Measurements from ENCODE around the gene ECHDC1.
A peak's percentile ranks its signal among the peaks of the same experiment; 100 is the strongest.

Gene ECHDC1

DNA sequence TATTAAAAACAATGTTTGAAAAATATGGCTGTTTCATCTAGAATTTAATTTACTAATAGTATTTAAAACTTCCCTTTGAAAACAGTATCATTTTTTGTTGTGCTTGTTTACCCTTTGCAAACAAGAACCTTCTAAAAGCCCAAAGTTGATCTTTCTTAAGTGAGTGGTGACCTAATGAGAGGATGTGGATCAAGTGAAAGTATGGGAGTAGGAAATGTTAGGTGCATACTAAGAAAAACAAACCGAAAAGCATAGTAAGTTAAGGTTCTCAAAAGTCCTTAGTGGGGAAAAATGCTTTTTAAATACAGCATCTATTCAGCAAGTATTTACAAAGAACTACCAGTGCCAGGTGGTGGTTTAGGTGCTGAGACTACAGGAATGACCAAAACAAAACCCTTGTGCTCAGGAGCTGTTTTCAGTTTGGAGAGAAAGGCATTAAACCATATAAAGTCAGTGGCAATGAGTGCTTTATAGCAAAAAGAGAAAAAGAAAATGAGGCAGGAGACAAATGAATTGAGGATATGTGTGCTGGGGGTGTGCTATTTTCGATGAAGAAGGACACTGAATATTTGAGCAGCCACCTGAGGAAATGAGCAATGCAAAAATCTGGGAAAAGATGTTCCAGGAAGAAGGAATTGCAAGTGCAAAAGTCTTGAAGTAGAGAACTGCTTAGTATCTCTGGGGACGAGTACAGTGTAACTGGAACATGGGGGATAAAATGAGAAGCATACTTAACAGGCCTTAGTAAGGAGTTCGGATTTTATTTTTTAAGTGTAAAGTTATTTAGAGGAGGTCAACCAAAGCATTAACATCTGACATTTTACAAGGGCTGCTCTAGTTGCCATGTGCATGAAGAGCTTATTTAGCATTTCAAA is 52.8 kb downstream of the ECHDC1 start:
- no peak for DNase-seq (ENCODE audit: low read depth in 1 of 2, low spot score in 1 of 2)

GRCh38 chr6:127289934-127290333 is 53.5 kb downstream of the ECHDC1 start:
- no peak for DNase-seq (ENCODE audit: low read depth in 1 of 2, low spot score in 1 of 2)

DNA sequence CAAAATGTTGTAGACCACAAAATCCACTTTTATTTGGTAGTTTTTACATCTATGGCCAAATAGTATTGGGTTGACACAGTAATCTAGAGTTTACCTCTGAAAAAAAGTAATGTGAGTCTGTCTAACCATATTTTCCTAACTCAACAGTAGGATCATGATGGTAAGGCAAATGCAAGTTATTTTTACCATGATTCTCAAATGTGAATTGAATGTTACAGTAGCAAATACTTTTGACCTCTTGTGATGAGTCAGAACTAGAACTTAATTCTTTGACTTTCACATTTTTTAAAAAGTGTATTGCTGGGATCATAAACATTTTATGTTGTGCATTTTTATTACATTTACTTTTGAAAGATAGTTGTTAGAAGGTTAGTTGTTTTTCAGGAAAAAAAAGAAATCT is 54.7 kb downstream of the ECHDC1 start:
- no peak for DNase-seq (ENCODE audit: low read depth in 1 of 2, low spot score in 1 of 2)

GRCh38 chr6:127282184-127282583 is 61.2 kb downstream of the ECHDC1 start:
- DNase-seq (ENCODE audit: low read depth in 1 of 2, low spot score in 1 of 2): no peak

DNA sequence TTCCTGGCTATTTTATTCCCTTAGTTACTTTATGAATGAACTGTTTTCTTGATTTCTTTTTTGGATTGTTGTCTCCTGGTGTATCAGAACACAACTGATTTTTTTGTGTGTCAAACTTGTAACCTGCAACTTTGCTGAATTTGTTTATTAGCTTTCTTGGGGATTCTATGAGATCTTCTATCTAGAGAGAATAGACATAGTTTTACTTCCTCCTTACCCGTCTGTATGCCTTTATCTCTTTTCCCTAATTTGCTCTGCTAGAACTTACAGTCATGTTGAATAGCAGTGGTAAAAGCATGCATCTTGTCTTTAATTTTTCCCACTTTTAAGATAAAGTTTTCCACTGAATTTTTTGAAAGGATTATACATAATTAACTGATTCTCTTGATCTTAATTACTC is 63.6 kb downstream of the ECHDC1 start:
- no peak for DNase-seq (ENCODE audit: low read depth in 1 of 2, low spot score in 1 of 2)

DNA sequence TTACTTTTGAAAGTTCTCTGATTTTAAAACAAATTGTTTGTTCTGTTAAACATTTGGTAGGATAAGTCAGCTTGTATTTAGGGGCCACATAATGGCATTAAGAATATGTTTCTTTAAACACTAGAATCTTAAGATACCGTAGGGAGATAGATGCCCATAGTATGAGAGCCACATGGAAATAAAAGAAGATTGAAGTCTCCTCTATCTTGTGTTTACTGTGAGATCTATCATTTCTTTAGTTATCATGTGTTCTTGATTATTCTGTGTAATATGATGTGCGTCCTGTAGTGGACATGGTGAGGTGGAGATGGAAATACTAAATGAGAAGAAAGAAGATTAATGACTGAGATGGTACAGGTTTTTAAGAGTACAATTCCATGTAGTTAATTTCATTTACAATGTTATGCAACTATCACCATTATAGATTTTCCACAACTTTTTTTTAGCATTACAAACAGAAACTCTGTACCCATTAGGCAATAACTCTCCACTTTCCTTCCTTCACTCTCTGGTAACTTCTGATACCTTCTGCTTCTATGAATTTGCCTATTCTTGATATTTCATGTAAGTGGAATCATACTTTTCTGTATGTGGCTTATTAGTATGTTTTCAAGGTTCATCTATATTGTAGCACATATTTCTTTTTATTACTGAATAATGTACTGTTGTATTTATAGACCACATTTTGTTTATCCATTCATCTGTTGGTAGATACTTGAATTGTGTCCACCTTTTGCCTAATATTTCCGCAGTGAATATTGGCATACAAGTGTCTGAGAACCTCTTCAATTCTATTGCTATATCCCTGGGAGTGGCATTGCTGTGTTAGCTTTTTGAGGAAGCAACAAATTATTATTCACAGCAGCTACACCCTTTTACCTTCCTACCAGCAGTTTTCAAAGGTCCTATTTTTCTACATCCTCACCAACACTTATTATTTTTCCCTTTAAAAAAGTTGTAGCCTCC is 65.2 kb downstream of the ECHDC1 start:
- DNase-seq (ENCODE audit: low read depth in 1 of 2, low spot score in 1 of 2): no peak

- no peak for DNase-seq (ENCODE audit: low read depth in 1 of 2, low spot score in 1 of 2)
These were observed 67.1 kb downstream of the ECHDC1 start for GRCh38 chr6:127276331-127276730.

DNA sequence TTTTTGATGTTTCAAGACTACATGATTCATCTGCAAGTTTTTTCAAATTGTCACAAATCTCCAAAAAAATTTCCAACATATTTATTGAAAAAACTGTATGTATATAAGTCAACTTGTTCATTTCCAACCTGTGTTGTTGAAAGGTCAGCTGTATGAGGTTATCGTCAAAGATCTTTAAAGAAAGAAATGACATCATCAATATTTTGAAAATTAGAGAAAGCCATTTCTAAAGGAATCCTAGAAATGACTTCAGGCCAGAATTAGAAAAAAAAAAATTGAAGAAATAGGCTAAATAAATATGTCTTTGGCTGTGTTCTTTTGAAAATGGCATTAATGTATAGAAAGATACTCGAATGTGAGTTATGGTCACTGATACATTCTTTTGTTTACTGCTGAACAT is 69.9 kb downstream of the ECHDC1 start:
- DNase-seq (ENCODE audit: low read depth in 1 of 2, low spot score in 1 of 2): no peak

- DNase-seq (ENCODE audit: low read depth in 1 of 2, low spot score in 1 of 2): no peak
These were observed 70.8 kb downstream of the ECHDC1 start for GRCh38 chr6:127272576-127272975.

GRCh38 chr6:127267646-127268625 is 75.5 kb downstream of the ECHDC1 start:
- DNase-seq (ENCODE audit: low read depth in 1 of 2, low spot score in 1 of 2): no peak

DNA sequence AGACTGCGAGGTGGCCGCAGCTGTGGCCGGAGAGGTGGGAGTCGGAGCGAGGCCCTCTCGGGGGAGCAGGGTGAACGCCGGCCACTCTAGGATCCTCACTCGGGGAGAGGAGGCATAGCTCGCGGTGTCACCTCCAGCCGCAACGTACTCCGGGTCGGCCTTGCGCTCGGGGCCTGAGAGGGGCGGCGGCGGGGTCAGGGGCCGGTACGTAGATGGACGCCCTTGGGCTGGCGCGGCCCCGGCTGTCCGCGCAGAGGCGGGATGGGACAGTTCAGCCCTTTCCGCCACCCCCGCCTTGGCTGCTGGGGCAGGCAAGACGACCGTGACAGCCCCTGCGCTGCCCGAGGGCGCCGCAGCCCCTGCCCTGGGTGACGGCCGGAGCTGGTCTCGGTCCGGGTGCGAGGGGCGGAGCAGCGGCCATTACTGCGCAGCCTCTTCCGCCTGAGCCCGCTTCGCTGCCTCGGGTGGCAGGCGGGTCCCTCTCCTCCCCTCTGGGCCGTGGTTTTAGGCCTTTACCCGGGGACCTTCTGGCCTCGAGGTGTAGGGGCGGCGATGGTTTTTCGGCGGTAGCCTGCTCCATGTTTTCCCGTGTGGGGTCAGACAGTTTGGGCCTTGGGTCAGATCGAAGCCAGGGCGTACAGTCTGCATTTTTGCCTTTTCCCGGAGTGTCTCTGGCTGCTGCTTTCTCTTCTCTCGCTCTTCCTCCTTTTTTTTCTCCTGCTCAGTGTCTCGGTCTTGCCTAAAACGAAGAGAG is 76.3 kb downstream of the ECHDC1 start:
- peak; percentile 19 to 35 for DNase-seq (ENCODE audit: low read depth in 1 of 2, low spot score in 1 of 2)

GRCh38 chr6:127266178-127266891 is 77.1 kb downstream of the ECHDC1 start, which contains the start of gene RNF146:
TSS of gene RNF146 (plus strand) at chr6:127266864. CDS start at chr6:127280339, 13,475 bp downstream.
- DNase-seq (ENCODE audit: low read depth in 1 of 2, low spot score in 1 of 2): peak; percentile 46 to 64

GRCh38 chr6:127263481-127263880 is 79.9 kb downstream of the ECHDC1 start:
- DNase-seq (ENCODE audit: low read depth in 1 of 2, low spot score in 1 of 2): no peak

DNA sequence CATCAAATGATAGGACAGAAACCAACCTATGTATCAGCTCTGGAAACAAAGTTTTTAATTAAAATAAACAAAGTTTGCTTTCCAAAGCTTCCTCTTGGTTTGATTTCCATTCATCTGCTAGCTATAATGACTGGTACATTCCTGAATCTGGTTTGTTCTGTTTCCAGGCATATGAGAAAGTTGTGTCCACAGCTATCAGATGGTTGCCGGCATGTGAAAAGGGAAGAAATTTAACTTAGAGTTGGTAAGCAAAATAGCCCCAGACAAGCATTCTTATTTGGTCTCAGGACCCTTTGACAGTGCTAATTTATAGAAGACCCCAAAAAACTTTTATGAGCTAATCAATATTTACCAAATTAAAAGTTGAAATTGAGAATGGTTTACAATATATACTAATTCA is 80.5 kb downstream of the ECHDC1 start:
- DNase-seq (ENCODE audit: low read depth in 1 of 2, low spot score in 1 of 2): no peak

- DNase-seq (ENCODE audit: low read depth in 1 of 2, low spot score in 1 of 2): no peak
These were observed 88.1 kb downstream of the ECHDC1 start for GRCh38 chr6:127255286-127255685.

- DNase-seq (ENCODE audit: low read depth in 1 of 2, low spot score in 1 of 2): no peak
These were observed 93.8 kb downstream of the ECHDC1 start for GRCh38 chr6:127249621-127250020.

DNA sequence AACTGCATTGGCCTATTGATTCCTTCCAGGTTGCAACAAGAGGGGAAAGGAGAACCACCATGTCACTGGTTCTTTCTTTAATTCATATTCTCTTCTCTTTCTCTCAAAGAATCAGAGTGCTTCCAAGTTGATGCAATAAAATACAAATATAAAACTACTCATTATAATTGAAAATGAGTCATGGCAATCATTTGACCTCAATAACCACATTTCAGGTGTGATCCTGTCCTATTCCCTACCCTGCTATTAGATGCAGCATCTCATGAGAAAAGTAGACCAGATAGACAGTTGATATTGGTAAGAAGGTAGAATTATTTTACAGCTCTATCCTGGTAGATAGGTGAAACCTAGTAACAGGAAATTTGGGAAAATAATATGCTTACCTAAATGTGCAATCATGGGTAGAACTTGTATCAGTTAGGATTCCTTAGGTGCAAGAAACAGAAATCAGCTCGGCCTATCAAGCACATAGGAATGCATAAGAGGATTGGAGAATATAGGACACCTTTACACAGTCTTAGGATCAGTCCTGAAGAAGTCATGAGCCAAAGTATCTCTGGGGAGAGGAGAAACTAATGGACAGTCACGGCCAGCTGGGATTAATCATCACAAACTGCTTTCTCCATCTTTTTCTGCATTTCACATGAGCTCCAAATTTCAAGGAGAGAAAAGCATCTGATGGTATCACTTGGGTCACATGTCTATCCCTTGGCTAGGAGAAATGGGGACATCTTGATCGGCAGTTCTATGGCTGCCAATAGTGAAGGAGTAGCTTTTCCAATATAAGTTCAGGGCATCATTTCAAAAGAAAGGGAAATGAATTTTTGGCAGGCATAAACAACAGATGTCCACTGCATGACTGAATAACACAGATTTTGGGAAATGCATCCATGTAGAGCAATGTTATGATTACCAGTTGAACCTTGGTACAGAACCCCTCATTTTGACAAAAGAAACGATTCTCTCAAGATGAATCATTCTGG is 96.0 kb downstream of the ECHDC1 start:
- DNase-seq (ENCODE audit: low read depth in 1 of 2, low spot score in 1 of 2): no peak

DNA sequence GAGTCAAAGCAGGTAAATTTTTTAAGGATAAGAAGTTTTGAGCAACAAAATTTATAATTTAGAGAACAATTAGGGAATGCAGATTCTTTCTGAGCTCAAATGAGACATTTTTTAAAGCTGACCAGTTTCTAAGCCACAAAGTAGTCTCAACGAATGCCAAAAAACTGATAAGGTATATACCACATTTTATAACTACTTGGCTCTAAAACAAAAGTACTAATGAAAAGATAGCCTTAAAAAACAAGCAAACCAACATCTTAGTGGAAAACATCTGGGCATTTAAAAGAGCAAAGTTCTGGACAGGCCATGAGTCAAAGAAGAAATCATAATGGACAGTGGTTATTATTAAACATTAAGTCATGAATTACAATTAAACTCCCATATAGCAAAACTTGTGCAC is 99.9 kb downstream of the ECHDC1 start:
- DNase-seq (ENCODE audit: low read depth in 1 of 2, low spot score in 1 of 2): no peak

Measured in activated T-helper 1 cell treated with anti-CD3 and anti-CD28 coated beads, Interleukin-2, amount 50 U/mL, for 16 hours (primary cell).